Spleen (tissue), 7 donors: Measurements from ENCODE around the gene RYR2.

Experiments used
- CTCF ChIP-seq, 11 experiments: fragments of 200-600 bp in 7 of 11; fragments of 450-650 bp in 4 of 11; sonication (generic) in 4 of 11; IDR thresholded peaks in 8 of 11; conservative IDR thresholded peaks in 3 of 11; 1 replicate in 7 of 11; 2 replicates in 4 of 11; pipeline versions ENCODE4 v1.4.0 to v1.8.0; 2016 to 2021; ENCODE audit warnings: antibody characterized with exemption in 11 of 11, inconsistent platforms in 4 of 11, mild to moderate bottlenecking in 1 of 11
- POLR2A ChIP-seq, 3 donors: fragments of 450-650 bp; IDR thresholded peaks; one replicate each; pipeline ENCODE4 v1.5.1; 2017; ENCODE audit warnings: antibody characterized with exemption in 3 of 3, mild to moderate bottlenecking in 1 of 3
- donor health status: DM: no; HTN: no; CAD: no; lungs with moderate emphysema.
- donor health status: DM: no; HTN: no; CAD: no.
- donor health status: DM: no; HTN: no; CAD: no.

DNA sequence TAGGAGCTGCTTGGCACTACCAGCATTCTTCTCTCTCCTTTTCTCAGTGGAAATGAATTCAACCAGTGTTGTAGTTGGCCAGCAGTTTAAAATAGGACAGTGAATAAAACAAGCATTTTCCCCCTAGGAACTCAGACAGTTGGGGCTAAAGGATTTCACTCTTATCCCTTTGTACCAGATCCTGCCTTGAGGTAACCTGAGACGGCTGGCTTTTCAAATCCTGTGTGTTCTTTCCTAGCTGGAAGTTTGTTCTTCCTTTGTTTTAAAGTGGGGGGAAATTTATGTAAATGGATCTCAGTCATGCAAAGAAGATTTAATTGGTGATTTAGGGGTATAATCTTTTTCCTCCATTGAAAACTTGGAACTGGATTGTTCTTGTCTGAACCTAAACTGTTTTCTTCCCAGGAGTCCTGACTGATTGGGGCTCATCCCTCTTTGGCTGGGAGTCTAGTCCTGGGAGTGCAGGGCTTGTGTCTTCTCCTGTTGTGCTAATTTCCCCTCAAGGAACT lies 825.5 kb downstream of the RYR2 start:
- TF ChIP-seq POLR2A (IDR thresholded peaks at IDR 0.05) (no peak), CTCF (IDR thresholded peaks at IDR 0.05 in 8 of 11, conservative IDR thresholded peaks at IDR 0.05 in 3 of 11) (no peak)
